HUES64 (cell line): ENCODE measurements around the gene RFX2. TPM values are rescaled to one million over a fixed set of nuclear protein-coding genes. Genes with fewer than 3 reads are reported as not detected.
A peak's percentile ranks its signal among the peaks of the same experiment; 100 is the strongest.

Experiments used
- H3K27ac ChIP-seq: 2 replicates; pipeline ENCODE4 v1.7.0; 2013; ENCODE audit warnings: low read depth, low read length, inconsistent platforms
- H3K27me3 ChIP-seq: 2 replicates; pipeline ENCODE4 v1.6.1; 2013; ENCODE audit warnings: mild to moderate bottlenecking, low read length; ENCODE audit not compliant: insufficient read depth
- H3K36me3 ChIP-seq: 2 replicates; pipeline ENCODE4 v1.6.1; 2013; ENCODE audit warnings: mild to moderate bottlenecking, low read length; ENCODE audit not compliant: insufficient read depth
- H3K4me1 ChIP-seq: 2 replicates; pipeline ENCODE4 v1.6.1; 2013; ENCODE audit warnings: mild to moderate bottlenecking, low read length, moderate library complexity; ENCODE audit not compliant: insufficient read depth
- H3K4me3 ChIP-seq: 2 replicates; pipeline ENCODE4 v1.5.1; 2013; ENCODE audit warnings: mild to moderate bottlenecking, low read length, moderate library complexity
- H3K9ac ChIP-seq: 2 replicates; pipeline ENCODE4 v1.6.1; 2013; ENCODE audit warnings: mild to moderate bottlenecking, low read depth, low read length
- H3K9me3 ChIP-seq: 2 replicates; pipeline ENCODE4 v1.6.1; 2013; ENCODE audit warnings: low read depth, low read length; ENCODE audit not compliant: insufficient read depth
- WGBS: fragments of 150-250, 120-280 bp; methylation state at CpG from one replicate; pipeline ENCODE4 v1.1.7; 2013; ENCODE audit warnings: missing lambda C conversion rate; 5-methylcytosine and 5-hydroxymethylcytosine counted together
- polyA plus RNA-seq, 2 experiments: library from polyadenylated mRNA; stranded (reverse); fragments of 50-300 nt; gene quantifications; one replicate each; pipeline ENCODE4 v1.2.3, GENCODE V29; 2013

RFX2 gene
- 4.4 TPM for polyA plus RNA-seq (2013, experiment 1 of 2)
- 5.1 TPM for polyA plus RNA-seq (2013, experiment 2 of 2)

- H3K4me1 ChIP-seq, result no peaks in the 10 kb centered on the region
- under 1% methylated on average over 73 of the region's 75 CpGs for WGBS
- no peaks in the 10 kb centered on the region for H3K36me3 ChIP-seq
- peaks cover 28% of the 10 kb centered on the region for H3K27me3 ChIP-seq
- H3K9ac ChIP-seq, result peak within 1 kb of the TSS; percentile 54
- no peaks in the 10 kb centered on the region for H3K9me3 ChIP-seq
- H3K27ac ChIP-seq, result no peak within 1 kb of the TSS
- peak within 1 kb of the TSS; percentile 82 for H3K4me3 ChIP-seq
These were observed at the start of gene RFX2 for GRCh38 chr19:6110360-6110977. Gene RFX2 (minus strand): TSS chr19:6110500. CDS start chr19:6047496, 63,004 bp downstream.

- no peaks in the 10 kb centered on the region for H3K36me3 ChIP-seq
- no peak overlapping the region for H3K9ac ChIP-seq
- H3K4me1 ChIP-seq, result no peaks in the 10 kb centered on the region
- peaks cover 24% of the 10 kb centered on the region for H3K9me3 ChIP-seq
- H3K27me3 ChIP-seq, result no peaks in the 10 kb centered on the region
- H3K27ac ChIP-seq, result no peak overlapping the region
- 47% methylated on average over 2 of the region's 2 CpGs for WGBS
- H3K4me3 ChIP-seq, result no peak overlapping the region
These were observed 45.7 kb upstream of the RFX2 start for GRCh38 chr19:6156033-6156432.

GRCh38 chr19:6150289-6150688 is 40.0 kb upstream of the RFX2 start:
- 90% methylated on average over 8 of the region's 8 CpGs for WGBS
- Histone ChIP-seq H3K9ac (no peak overlapping the region), H3K27me3 (no peaks in the 10 kb centered on the region), H3K4me3 (no peak overlapping the region), H3K27ac (no peak overlapping the region), H3K36me3 (no peaks in the 10 kb centered on the region), H3K9me3 (peaks cover 30% of the 10 kb centered on the region), H3K4me1 (no peaks in the 10 kb centered on the region)

GRCh38 chr19:6141217-6141616 is 30.9 kb upstream of the RFX2 start:
- Histone ChIP-seq H3K27me3 (no peaks in the 10 kb centered on the region), H3K4me1 (no peaks in the 10 kb centered on the region), H3K9ac (no peak overlapping the region), H3K9me3 (0 out of 2 replicates have a peak, but pooled peaks cover 5% of the 10 kb centered on the region), H3K27ac (no peak overlapping the region), H3K4me3 (no peak overlapping the region), H3K36me3 (no peaks in the 10 kb centered on the region)
- 71% methylated on average over 1 of the region's 1 CpG for WGBS

- Histone ChIP-seq H3K9ac (no peak overlapping the region), H3K27me3 (no peaks in the 10 kb centered on the region), H3K4me1 (0 out of 2 replicates have a peak, but pooled peaks cover 2% of the 10 kb centered on the region), H3K36me3 (no peaks in the 10 kb centered on the region), H3K4me3 (no peak overlapping the region), H3K9me3 (no peaks in the 10 kb centered on the region), H3K27ac (no peak overlapping the region)
- 74% methylated on average over 1 of the region's 2 CpGs for WGBS
These were observed 28.2 kb upstream of the RFX2 start for GRCh38 chr19:6138511-6138910.

- H3K36me3 ChIP-seq, result no peaks in the 10 kb centered on the region
- no peaks in the 10 kb centered on the region for H3K9me3 ChIP-seq
- H3K9ac ChIP-seq, result no peak overlapping the region
- WGBS, result 75% methylated on average over 7 of the region's 7 CpGs
- H3K4me1 ChIP-seq, result 0 out of 2 replicates have a peak, but pooled peaks cover 2% of the 10 kb centered on the region
- no peaks in the 10 kb centered on the region for H3K27me3 ChIP-seq
- no peak overlapping the region for H3K27ac ChIP-seq
- H3K4me3 ChIP-seq, result no peak overlapping the region
These were observed 27.8 kb upstream of the RFX2 start for GRCh38 chr19:6138066-6138465.

- H3K27ac ChIP-seq, result no peak overlapping the region
- H3K9ac ChIP-seq, result no peak overlapping the region
- H3K4me1 ChIP-seq, result 0 out of 2 replicates have a peak, but pooled peaks cover 2% of the 10 kb centered on the region
- no peak overlapping the region for H3K4me3 ChIP-seq
- no peaks in the 10 kb centered on the region for H3K36me3 ChIP-seq
- peaks cover 2% of the 10 kb centered on the region; the same call in 1 of the 2 replicates for H3K9me3 ChIP-seq
- 91% methylated on average over 5 of the region's 5 CpGs for whole genome bisulfite sequencing
- no peaks in the 10 kb centered on the region for H3K27me3 ChIP-seq
These were observed 22.9 kb upstream of the RFX2 start for GRCh38 chr19:6133231-6133630.

GRCh38 chr19:6132482-6132881 is 22.2 kb upstream of the RFX2 start:
- WGBS, result 91% methylated on average over 4 of the region's 4 CpGs
- Histone ChIP-seq H3K27ac (no peak overlapping the region), H3K9me3 (peaks cover 10% of the 10 kb centered on the region; the same call in 1 of the 2 replicates), H3K4me3 (no peak overlapping the region), H3K27me3 (no peaks in the 10 kb centered on the region), H3K36me3 (no peaks in the 10 kb centered on the region), H3K9ac (no peak overlapping the region), H3K4me1 (0 out of 2 replicates have a peak, but pooled peaks cover 2% of the 10 kb centered on the region)

GRCh38 chr19:6127716-6128335 is 17.5 kb upstream of the RFX2 start:
- WGBS, result 89% methylated on average over 5 of the region's 6 CpGs
- Histone ChIP-seq H3K27me3 (no peaks in the 10 kb centered on the region), H3K9ac (no peak overlapping the region), H3K4me1 (no peaks in the 10 kb centered on the region), H3K9me3 (peaks cover 20% of the 10 kb centered on the region), H3K27ac (no peak overlapping the region), H3K36me3 (no peaks in the 10 kb centered on the region), H3K4me3 (no peak overlapping the region)

- 39% methylated on average over 3 of the region's 3 CpGs for WGBS
- H3K4me3 ChIP-seq, result no peak overlapping the region
- no peaks in the 10 kb centered on the region for H3K27me3 ChIP-seq
These were observed 16.2 kb upstream of the RFX2 start for GRCh38 chr19:6126335-6126974.

GRCh38 chr19:6125571-6125989 is 15.3 kb upstream of the RFX2 start:
- peaks cover 20% of the 10 kb centered on the region for H3K9me3 ChIP-seq
- H3K36me3 ChIP-seq, result no peaks in the 10 kb centered on the region
- no peaks in the 10 kb centered on the region for H3K4me1 ChIP-seq
- 20% methylated on average over 6 of the region's 6 CpGs for WGBS
- H3K27ac ChIP-seq, result no peak overlapping the region
- no peak overlapping the region for H3K4me3 ChIP-seq
- H3K9ac ChIP-seq, result no peak overlapping the region
- no peaks in the 10 kb centered on the region for H3K27me3 ChIP-seq

More at GRCh38 chr19:6126335-6126974, 16.2 kb upstream of the RFX2 start:
- Histone ChIP-seq H3K27ac (no peak overlapping the region), H3K9me3 (peaks cover 20% of the 10 kb centered on the region), H3K4me1 (no peaks in the 10 kb centered on the region), H3K9ac (no peak overlapping the region), H3K36me3 (no peaks in the 10 kb centered on the region)
